ENCODE results near the gene ITGB1. TPM values are rescaled to one million over a fixed set of nuclear protein-coding genes. Genes with fewer than 3 reads are reported as not detected.
A peak's percentile ranks its signal among the peaks of the same experiment; 100 is the strongest.

Gene ITGB1
- total and polyA plus RNA-seq, 9 of the 15 experiments (the other 6 are each of a cell fraction or from before 2014, with no cell fraction given), result 40.2 to 194 (median 155) TPM

GRCh38 chr10:32971536-32972091 is 13.6 kb upstream of the ITGB1 start (continued):
- TF ChIP-seq IRF1 (CRISPR knock-in tag; IDR thresholded peaks at IDR 0.05; ENCODE audit: borderline replicate concordance), result no peak
- TF ChIP-seq NRF1 (conservative IDR thresholded peaks at IDR 0.05 in 1 of 2, IDR thresholded peaks at IDR 0.05 in 1 of 2), result no peak
- TF ChIP-seq MITF (IDR thresholded peaks at IDR 0.05), result no peak
- TF ChIP-seq ZNF239 (CRISPR knock-in tag; IDR thresholded peaks at IDR 0.05), result no peak
- no peak for TF ChIP-seq SIX5 (IDR thresholded peaks at IDR 0.05; ENCODE audit: borderline replicate concordance in 1 of 2, insufficient read depth in 1 of 2, low read depth in 1 of 2, low read length in 2 of 2)
- no peak for TF ChIP-seq ASH1L (IDR thresholded peaks at IDR 0.05; ENCODE audit: borderline replicate concordance, low read depth, partially characterized antibody)
- no peak for TF ChIP-seq PHTF2 (CRISPR knock-in tag; IDR thresholded peaks at IDR 0.05)
- no peak for TF ChIP-seq ZNF232 (CRISPR knock-in tag; IDR thresholded peaks at IDR 0.05)
- no peak for TF ChIP-seq SNIP1 (IDR thresholded peaks at IDR 0.05; ENCODE audit: low read depth)
- no peak for TF ChIP-seq ELF1 (tag; IDR thresholded peaks at IDR 0.05)
- no peak for TF ChIP-seq ZNF778 (CRISPR knock-in tag; IDR thresholded peaks at IDR 0.05)
- peak; percentile 56; the same call in 1 of the 2 replicates for TF ChIP-seq ZNF384 (IDR thresholded peaks at IDR 0.05; ENCODE audit: low read depth, low read length)
- TF ChIP-seq L3MBTL2 (IDR thresholded peaks at IDR 0.05), result no peak
- TF ChIP-seq TFAP4 (CRISPR knock-in tag; IDR thresholded peaks at IDR 0.05; ENCODE audit: borderline replicate concordance), result no peak
- no peak for TF ChIP-seq ATF1 (CRISPR knock-in tag; IDR thresholded peaks at IDR 0.05)
- peak; percentile 12; the same call in 1 of the 2 replicates for TF ChIP-seq ATF1 (tag; IDR thresholded peaks at IDR 0.05)
- TF ChIP-seq THAP7 (CRISPR knock-in tag; IDR thresholded peaks at IDR 0.05), result no peak
- peak; percentile 94 for TF ChIP-seq LEF1 (IDR thresholded peaks at IDR 0.05)
- TF ChIP-seq NELFE (IDR thresholded peaks at IDR 0.05; ENCODE audit: insufficient read depth, insufficient read length), result no peak
- no peak; the same call in 1 of the 2 replicates for TF ChIP-seq ZEB2 (IDR thresholded peaks at IDR 0.05)
- TF ChIP-seq HNRNPL (IDR thresholded peaks at IDR 0.05; ENCODE audit: low read depth, low read length), result no peak
- TF ChIP-seq ESRRB (CRISPR knock-in tag; IDR thresholded peaks at IDR 0.05; ENCODE audit: borderline replicate concordance), result no peak
- peak; percentile 42; the same call in 1 of the 2 replicates for TF ChIP-seq ZNF584 (CRISPR knock-in tag; IDR thresholded peaks at IDR 0.05; ENCODE audit: low read depth)
- TF ChIP-seq SREBF1 (IDR thresholded peaks at IDR 0.05; ENCODE audit: borderline replicate concordance, low read depth, low read length), result no peak
- no peak for TF ChIP-seq NR1H2 (CRISPR knock-in tag; IDR thresholded peaks at IDR 0.05)
- TF ChIP-seq TCF15 (CRISPR knock-in tag; IDR thresholded peaks at IDR 0.05), result no peak
- TF ChIP-seq SIN3A (IDR thresholded peaks at IDR 0.05; ENCODE audit: borderline replicate concordance in 2 of 2, control insufficient read depth in 1 of 2, low read depth in 2 of 2, low read length in 2 of 2), result no peak
